GM19467 (cell line): ENCODE measurements around the gene LINGO3.

Experiments
- ATAC-seq: cut with Tn5 transposase; IDR thresholded peaks from one replicate; pipeline ENCODE4 v1.9.1; 2021; ENCODE audit warnings: mild to moderate bottlenecking, moderate library complexity; ENCODE audit not compliant: unreplicated experiment

LINGO3 gene

DNA sequence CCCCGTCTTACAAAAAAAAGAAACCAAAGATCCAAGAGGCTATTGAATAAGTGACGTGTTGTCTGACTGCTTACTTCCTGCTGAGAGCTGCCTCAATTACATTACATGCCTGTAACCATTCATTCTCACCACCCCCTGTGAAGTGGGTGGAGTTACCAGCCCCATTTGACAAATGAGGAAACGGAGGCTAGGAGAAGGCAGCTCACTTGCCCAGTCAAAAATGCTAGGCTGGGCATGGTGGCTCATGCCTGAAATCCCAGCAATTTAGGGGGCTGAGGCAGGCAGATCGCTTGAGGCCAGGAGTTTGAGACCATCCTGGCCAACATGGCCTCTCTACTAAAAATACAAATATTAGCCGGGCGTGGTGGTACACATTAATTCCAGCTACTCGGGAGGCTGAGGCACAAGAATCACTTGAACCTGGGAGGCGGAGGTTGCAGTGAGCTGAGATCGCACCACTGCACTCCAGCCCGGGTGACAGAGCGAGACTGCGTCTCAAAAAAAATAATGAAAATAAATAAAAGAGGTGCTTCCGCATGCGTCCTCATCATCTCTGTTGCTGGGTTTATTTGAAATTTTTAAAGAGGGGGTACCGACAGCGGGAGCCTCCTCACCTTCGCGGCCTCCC, 19.9 kb upstream of the LINGO3 start:
- ATAC-seq: no peak

- ATAC-seq: no peak
These were observed 18.9 kb upstream of the LINGO3 start for GRCh38 chr19:2326699-2327360.

DNA sequence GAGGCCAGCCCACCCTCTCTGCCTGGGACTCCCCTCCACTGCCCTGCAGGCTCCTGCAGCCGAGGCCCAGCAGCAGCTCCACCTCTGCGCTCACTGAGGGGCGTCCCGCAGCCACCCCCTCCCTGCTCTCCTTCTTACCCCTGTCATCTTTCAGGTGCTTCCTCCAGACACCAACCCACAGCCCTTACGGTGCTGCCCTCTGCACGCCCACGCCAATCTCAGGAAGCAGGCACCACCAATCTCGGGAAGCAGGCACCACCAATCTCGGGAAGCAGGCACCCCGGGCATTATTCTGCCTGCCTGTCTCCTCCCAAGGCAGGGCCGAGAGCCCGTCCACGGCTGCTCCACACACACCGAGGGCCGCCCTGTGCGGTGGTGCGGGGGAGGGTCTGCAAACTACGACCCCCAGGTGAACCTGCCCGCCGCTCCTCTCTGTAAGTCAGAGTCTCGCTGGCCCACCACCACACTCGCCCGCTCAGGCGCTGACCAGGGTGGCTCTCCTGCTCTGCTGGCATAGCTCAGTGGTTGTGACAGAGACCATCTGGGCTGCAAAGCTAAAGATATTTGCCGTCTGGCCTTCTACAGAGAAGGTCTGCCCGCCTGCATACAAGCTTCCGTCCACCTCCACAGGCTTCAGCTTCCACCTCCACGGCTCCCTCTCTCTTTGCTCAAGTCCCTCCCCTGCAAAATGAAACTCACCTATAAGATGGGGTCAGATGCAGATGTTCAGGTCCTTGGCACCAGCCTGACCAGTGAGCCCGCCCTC, 17.5 kb upstream of the LINGO3 start:
- ATAC-seq: no peak

DNA sequence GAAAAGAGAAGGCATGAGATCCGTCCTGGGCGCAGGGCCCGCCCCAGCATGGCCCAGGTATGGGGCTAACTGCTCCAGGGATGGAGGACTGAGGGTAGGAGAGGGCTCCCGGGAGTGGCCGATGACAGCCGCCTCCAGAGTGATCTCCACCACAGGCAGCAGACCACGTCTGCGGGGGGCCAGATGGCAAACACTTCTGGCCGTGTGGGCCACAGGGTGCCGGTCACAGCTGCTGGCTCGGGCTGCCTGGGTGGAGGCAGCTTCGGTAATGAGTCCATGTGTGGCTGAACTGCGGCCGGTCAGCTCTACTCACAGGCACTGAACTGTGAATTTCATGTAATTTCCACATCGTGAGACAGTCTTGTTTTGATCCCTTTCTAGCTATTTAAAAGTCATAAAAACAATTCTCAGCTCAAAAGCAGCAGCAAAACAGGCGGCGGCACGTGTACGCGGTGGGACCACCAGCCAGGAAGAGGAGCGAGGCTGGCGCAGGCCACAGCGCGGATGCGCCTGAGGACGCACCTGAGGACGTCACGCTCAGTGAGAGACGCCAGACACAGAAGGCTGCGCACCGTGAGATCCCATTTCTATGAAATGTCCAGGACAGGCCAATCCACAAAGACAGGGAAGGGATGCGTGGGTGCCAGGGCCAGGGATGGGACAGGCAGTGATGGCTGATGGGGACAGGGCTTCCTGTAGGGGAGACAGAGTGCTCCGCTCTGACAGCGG, 16.4 kb upstream of the LINGO3 start:
- no peak for ATAC-seq

DNA sequence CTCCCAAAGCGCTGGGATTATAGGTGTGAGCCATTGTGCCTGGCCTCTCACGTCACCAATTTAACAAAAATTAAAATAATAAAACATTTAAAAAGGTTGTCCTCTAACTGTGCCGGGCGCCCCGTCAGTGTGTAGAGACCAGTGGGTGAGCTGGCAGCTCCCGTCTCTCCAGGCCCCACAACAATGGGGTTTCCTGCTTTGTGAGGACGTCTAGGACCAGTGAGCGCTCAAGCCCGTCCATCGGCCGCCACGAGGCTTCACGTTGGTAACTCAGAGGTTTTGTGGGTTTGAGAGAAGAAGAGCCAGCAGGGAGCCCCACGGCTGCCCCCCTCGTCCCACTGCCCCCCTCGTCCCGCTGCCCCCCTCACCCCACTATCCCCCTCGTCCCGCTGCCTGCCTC, 15.8 kb upstream of the LINGO3 start:
- no peak for ATAC-seq

DNA sequence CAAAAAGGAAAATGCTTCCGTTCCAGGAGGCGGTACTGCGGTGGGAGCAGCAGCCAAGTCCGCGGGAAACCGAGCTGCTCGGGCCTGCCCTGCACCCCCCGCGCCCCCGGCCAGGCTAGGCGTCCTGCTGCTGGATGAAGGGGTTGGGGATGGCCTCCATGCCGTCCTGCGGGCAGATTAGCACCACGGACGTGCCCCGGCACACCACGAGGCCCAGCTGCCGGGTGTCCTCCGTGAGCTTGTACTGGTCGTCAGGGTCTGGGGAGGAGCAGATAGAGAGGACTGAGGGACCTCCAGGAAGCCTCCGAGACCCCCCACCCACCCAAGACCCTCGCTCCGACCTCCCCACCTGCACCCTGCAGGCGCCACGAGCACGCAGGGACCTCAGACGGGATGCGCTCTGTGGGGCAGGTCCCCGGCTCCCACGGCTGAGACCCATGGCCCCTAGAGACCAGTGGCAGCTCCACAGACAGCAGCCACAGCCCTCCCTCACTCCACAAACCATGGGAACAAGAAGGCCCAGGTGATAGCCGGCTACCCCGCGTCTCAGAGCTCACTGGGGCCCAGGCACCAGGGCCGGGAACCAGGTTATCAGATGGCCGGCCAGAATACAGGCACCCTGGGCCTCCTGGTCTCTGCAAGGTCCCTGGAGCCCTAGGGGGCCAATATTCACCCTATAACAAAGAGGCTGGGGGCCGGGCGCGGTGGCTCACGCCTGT, 13.8 kb upstream of the LINGO3 start:
- ATAC-seq: no peak

GRCh38 chr19:2320939-2321338, 13.0 kb upstream of the LINGO3 start:
- no peak for ATAC-seq

DNA sequence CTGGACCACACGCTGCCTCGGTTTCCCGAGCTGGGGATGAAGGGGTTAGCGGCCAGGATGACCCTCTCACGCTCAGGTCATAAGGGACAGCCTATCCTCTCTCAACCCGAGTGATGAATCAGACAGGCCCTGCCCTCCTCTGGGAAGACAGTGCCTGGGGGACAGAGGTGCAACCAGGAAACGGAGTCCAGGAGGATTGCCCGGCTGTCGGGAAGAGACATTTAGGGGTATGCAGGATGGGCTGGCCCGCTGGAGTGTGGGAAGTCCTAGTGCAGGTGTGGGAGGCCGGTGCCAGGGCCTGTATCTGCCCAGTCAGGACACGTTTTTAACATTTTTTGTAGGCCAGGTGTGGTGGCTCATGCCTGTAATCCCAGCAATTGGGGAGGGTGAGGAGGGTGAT, 12.1 kb upstream of the LINGO3 start:
- ATAC-seq: no peak

GRCh38 chr19:2319551-2319950, 11.6 kb upstream of the LINGO3 start:
- no peak for ATAC-seq

DNA sequence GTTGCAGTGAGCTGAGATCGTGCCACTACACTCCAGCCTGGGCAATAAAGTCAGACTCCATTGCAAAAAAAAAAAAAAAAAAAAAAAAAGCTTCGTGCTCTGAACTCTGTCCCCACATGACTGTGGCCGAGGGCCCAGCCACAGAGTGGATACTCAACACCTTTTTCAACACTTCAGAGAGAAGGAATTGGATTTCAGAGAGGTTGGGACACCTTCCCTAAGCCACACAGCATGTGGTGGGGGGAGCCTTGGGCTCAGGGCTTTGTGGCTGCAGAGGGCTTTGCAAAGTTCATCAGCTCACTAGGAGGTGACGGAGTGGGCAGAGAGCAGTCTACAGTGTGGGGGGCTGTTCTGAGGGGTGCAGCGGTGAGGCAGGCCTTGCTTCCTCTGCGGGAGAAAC, 11.0 kb upstream of the LINGO3 start:
- ATAC-seq: no peak

DNA sequence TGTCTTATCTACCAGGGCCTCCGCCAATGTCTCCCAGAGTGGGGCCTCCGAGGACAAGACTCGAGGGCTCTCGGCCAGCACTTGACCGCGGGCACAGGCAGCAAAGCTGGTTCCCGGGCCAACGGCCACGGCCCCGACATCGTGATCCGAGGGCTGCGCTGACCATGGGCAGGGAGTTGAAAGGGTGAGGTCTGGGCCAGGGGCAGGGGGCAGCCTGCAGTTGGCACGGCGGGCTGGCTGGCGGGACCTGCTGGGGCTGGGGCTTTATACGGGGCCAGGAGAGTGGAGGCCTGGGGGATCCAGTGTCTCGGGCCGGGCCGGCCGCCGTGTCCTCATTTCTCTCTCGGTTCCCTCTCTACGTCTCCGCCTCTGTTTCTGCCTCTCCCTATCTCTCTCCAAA, 9.8 kb upstream of the LINGO3 start:
- ATAC-seq: no peak

GRCh38 chr19:2317300-2317699, 9.3 kb upstream of the LINGO3 start:
- no peak for ATAC-seq

DNA sequence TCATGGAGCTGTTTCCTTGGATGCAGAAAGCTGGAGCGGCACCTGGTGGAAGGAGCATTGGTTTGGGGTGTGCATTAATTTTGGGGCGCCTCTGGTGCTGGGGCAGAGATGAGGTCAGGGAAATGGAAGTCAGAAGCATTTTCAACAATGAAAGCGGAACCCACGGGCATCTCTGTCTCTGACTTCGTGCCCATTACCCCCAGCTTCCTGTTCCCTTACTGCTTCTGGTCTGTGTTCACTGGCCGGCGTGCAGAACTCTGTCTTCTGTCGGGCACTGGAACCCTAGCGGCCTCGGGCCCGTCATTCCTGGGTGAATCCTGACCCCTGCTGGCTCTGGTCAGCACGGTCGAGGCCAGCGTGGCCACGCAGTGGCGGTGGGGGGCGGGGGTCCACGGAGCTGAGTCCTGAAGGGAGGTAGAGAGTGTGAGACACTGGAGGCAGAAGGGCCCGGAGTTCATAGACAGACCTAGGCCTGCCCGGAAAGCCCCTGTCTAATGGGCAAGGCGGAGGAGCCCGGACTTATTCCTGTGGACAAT, 7.9 kb upstream of the LINGO3 start:
- no peak for ATAC-seq

GRCh38 chr19:2315121-2315817, 7.3 kb upstream of the LINGO3 start:
- no peak for ATAC-seq

DNA sequence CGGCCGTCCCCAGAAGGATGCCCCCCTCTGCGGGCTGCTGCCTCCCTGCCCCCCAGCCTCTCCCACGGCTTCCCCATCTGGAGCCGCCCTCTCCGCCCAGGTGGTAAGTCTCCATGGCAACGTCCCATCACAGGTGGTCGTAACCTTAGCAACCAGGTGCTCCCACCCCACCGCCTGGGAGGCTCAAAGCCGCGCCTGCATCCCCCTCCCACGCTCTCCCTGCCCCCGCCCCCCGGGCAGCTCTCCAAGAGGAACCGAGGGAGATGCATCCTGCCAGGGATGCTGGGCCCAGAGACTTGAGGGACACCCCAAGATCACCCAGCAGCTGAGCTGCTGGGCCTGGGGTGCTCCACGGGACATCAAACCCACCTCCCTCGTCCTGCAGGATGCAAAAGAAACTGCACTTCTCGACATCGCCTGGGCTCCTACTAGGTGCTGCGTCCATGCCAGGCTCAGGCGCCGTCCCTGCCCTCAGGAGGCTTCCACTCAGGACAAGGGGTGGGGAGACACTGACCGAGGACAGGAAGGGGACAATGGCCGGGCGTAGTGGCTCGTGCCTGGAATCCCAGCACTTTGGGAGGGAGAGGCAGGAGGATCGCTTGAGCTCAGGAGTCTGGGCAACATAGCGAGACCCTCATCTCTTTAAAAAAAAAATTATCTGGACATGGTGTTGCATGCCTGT, 5.0 kb upstream of the LINGO3 start:
- ATAC-seq: no peak

DNA sequence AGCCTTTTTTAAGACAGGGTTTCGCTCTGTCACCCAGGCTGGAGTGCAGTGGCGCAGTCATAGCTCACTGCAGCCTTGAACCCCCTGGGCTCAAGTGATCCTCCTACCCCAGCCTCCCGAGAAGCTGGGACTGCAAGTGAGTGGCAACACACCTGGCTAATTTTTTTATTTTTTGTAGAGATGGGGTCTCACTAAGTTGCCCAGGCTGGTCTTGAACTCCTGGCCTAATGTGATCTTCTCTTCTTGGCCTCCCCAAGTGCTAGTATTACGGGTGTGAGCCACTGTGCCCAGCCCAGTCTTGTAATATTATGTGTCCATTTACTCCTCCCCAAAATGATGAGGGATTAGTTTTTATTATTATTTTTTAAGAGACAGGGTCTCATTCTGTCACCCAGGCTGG, 3.1 kb upstream of the LINGO3 start:
- no peak for ATAC-seq

DNA sequence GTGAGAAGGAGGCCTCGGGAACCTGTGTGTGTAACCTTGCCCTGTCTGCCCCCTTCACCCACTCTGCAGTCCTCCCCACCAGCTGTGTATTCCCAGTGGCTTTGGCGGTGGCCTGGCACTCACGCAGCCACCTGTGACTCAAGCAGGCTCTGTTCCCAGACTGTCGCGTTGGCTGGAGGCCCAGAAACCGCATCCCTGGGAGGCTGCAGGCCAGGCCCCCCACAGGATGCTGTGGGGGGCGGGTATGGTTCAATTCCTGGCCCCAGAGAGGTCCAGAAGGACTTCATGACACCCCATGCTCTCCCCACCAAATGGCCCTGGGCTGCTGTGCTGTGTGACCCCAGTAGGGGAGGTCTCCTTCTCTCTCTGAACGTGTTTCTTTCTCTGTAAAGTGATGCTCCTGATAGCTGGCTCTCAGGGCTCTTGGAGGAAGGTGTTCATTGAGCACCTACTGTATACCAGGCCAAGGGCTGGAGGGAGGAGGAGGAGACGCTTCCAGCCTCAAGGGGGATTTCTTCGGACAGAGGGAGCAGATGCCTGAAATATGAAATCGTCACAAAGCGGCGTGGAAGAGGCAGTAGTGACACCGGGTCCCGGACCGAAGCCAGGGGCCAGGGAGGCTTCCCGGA, 1.9 kb upstream of the LINGO3 start:
- ATAC-seq: no peak

DNA sequence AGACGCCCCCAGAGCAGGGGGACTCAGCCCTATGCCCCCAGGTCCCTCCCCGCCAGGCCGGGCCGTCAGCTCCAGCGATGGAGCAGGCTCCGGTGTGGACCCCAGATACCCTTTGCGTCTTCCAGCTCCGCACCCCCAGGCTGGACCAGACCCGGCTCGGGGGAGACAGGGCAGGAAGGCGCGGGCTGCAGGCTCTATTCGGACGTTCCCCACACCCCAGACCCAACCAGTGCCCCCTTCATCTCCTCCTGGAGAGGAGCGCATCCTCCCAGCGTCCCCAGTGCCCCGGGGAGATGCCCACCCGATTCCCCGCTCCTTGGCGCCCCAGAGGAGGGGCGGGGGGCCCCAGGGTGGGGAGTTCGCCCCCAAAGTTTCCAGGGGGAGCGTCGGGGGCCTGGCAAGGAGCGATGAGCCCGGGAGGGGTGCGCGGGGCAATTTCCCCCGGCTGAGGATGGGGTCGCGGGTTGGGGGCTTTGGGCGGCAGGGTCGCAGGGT, 389 bp downstream of the LINGO3 start:
- ATAC-seq: no peak

GRCh38 chr19:2306971-2307370, 983 bp downstream of the LINGO3 start:
- ATAC-seq: no peak
